ENCODE measurements around the gene NRF1.
"Not testable (repeated sequence)": the region's sequence is repeated elsewhere in the genome, so short reads cannot be mapped to it uniquely, and the experiment has no call there.

The NRF1 gene

GRCh38 chr7:129782818-129783583 is 171.5 kb downstream of the NRF1 start:
- no peak for DNase-seq

GRCh38 chr7:129783584-129783919 is 172.0 kb downstream of the NRF1 start:
- DNase-seq: no peak

- no peak for DNase-seq
Measured at GRCh38 chr7:129784437-129784782, 172.9 kb downstream of the NRF1 start.

GRCh38 chr7:129784783-129785684 is 173.5 kb downstream of the NRF1 start:
- DNase-seq: no peak

GRCh38 chr7:129785685-129786514 is 174.4 kb downstream of the NRF1 start:
- no peak for DNase-seq

- no peak for DNase-seq
Measured at GRCh38 chr7:129786825-129787563, 175.5 kb downstream of the NRF1 start.

GRCh38 chr7:129789000-129789399 is 177.5 kb downstream of the NRF1 start:
- no peak for DNase-seq

GRCh38 chr7:129789652-129790051 is 178.1 kb downstream of the NRF1 start:
- no peak for DNase-seq

GRCh38 chr7:129790136-129790535 is 178.6 kb downstream of the NRF1 start:
- no peak for DNase-seq

GRCh38 chr7:129792721-129793120 is 181.2 kb downstream of the NRF1 start:
- no peak for DNase-seq

- no peak for DNase-seq
Measured at GRCh38 chr7:129793506-129794310, 182.2 kb downstream of the NRF1 start.

- not testable (repeated sequence) for DNase-seq
Measured at GRCh38 chr7:129794461-129794860, 182.9 kb downstream of the NRF1 start.

GRCh38 chr7:129796186-129796775 is 184.8 kb downstream of the NRF1 start:
- no peak for DNase-seq

GRCh38 chr7:129797214-129797789 is 185.8 kb downstream of the NRF1 start:
- no peak for DNase-seq

GRCh38 chr7:129798616-129799349 is 187.3 kb downstream of the NRF1 start:
- DNase-seq: no peak

GRCh38 chr7:129799350-129799955 is 187.9 kb downstream of the NRF1 start:
- DNase-seq: no peak

GRCh38 chr7:129800901-129801300 is 189.4 kb downstream of the NRF1 start:
- DNase-seq: no peak

- no peak for DNase-seq
Measured at GRCh38 chr7:129801882-129802281, 190.4 kb downstream of the NRF1 start.

- DNase-seq: no peak
Measured at GRCh38 chr7:129803546-129804081, 192.1 kb downstream of the NRF1 start.

Data from NK-92 treated with Interleukin-12 subunit alpha and Interleukin-12 subunit beta, amount 100 ng/mL, for 24 hours (cell line).